HK-2 (cell line): ENCODE measurements around the gene CNDP1.
"Not testable (repeated sequence)": the region's sequence is repeated elsewhere in the genome, so short reads cannot be mapped to it uniquely, and the experiment has no call there.

Experiments used
- DNase-seq: peaks from one replicate; pipeline ENCODE4 v3.0.0-alpha.2; 2018; ENCODE audit not compliant: unreplicated experiment

Gene CNDP1

GRCh38 chr18:74534150-74534969, at the start of gene CNDP1:
Gene CNDP1 (plus strand): TSS chr18:74534500. CDS start chr18:74534668, 168 bp downstream.
- no peak for DNase-seq

- DNase-seq = no peak
These were observed 48.0 kb upstream of the CNDP1 start for GRCh38 chr18:74486119-74486849.

DNA sequence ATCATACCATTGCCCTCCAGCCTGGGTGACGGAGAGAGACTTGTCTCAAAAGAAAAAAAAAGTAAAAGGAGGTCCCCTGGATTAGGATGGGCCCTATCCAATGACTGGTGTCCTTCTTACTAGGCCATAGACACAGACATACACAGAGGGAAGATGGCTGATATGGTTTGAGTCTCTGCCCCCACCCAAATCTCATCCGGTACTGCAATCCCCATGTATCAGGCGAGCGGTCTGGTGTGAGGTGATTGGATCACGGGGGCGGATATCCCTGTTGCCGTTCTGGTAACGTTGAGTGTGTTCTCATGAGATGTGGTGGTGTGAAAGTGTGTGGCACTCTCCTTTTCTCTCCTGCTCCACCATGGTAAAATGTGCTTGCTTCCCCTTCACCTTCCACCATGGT, 45.9 kb upstream of the CNDP1 start:
- DNase-seq = no peak

DNA sequence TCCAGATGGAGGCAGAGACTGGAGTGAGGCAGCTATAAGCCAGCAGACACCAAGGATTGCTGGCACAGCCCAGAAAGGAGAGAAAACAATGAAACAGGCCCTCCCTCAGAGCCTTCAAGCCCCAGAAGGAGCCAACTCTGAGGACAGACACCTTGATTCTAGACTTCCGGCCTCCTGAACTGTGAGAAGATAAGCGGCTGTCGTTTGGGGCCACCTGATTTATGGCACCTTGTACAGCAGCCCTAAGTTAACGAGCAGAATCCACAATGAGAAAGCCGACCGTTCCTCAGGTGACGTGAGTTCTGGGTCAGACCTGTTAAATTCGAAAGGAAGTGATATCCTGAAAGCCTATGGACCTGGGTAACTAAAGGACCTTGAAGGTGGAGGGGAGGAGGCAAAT, 45.4 kb upstream of the CNDP1 start:
- no peak for DNase-seq

DNA sequence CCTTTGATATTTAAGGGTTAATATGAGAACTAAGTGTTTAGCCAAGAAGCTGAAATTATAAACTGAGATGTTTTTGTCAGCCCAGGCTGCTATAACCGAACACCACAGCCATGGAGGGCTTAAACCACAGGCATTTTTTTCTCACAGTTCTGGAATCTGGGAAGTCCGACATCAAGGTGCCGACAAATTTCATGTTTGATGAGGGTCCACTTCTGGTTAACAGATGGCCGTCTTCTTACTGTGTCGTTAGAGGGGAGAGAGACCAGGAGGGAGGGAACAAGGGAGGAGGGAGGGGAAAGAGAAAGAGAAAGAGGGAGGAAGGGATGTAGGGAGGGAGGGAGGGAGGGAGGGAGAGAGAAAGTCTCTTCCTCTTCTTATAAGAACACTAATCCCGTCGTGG, 44.6 kb upstream of the CNDP1 start:
- no peak for DNase-seq

GRCh38 chr18:74492259-74492658, 42.0 kb upstream of the CNDP1 start:
- DNase-seq = no peak

- peak; percentile 14 for DNase-seq
These were observed 40.6 kb upstream of the CNDP1 start for GRCh38 chr18:74493689-74494088.

GRCh38 chr18:74494514-74494913, 39.8 kb upstream of the CNDP1 start:
- DNase-seq = no peak

- peak; percentile 97 for DNase-seq
These were observed 38.5 kb upstream of the CNDP1 start, which contains the start of gene CNDP2 for GRCh38 chr18:74495581-74496507. Gene CNDP2 (plus strand): TSS chr18:74496363. CDS start chr18:74499974, 3,611 bp downstream.

GRCh38 chr18:74496508-74497323, 37.6 kb upstream of the CNDP1 start:
- DNase-seq = peak; percentile 48

- no peak for DNase-seq
These were observed 37.0 kb upstream of the CNDP1 start for GRCh38 chr18:74497324-74497676.

DNA sequence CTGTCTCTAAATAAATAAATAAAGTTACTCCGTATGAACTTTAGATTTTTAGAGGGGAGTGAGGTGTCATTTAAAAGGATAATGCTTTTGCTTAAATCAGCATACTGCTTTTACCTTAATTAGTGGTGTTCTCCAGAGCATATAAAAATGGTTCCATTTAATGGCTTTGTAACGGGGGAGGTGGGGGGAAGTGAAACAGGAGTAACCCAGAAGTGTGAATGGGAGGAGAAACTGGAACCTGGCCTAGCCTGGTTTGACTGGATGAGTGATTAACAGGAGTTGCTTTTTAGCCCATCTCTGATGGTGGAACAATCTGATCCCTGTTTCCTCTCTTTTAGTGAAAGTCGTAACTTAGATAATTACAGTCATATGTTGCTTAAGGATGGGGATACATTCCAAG, 36.5 kb upstream of the CNDP1 start:
- DNase-seq = no peak

DNA sequence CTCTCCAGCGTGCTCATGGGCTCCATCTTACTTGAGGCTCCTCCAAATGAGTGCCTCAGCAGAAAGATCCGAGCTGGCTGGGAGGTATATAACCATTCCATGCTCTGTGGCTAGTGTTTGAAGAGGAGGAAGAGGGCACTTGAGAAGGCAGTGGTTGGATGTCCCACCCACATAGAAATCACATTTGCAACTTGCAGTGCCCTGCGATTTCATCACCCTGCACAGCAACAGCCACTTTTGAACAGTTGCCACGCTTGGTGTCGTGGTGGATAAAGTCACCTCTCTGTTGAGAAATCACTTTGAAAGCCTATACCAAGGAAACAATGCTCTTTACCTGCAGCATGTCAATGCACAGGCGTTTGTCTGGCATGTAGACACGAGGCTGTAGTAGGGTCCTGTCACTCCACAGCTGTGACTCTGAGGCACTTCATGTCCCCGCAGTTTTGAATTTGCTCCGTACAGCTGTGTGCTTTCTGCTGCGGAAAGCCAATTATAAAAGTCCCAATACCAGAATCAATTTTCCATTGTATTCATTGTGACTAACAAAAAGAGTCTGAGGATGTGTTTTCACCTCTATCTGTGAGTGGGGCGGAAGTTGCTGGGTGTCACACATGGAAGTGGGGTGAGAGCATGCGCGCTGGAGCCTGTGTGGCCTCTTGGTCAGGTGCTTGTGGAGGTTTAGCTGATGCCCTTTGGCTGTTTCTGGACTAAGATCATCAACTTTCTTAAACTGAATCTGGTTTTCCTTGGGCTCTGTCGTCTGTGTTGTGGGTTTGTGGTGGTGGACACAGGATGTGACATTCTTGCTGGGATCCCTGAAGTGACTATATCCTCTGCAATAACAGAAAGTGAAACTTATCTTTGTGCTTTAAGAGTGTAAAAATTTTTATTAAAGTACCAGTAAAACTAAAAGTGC, 35.3 kb upstream of the CNDP1 start:
- peak; percentile 58 for DNase-seq

DNA sequence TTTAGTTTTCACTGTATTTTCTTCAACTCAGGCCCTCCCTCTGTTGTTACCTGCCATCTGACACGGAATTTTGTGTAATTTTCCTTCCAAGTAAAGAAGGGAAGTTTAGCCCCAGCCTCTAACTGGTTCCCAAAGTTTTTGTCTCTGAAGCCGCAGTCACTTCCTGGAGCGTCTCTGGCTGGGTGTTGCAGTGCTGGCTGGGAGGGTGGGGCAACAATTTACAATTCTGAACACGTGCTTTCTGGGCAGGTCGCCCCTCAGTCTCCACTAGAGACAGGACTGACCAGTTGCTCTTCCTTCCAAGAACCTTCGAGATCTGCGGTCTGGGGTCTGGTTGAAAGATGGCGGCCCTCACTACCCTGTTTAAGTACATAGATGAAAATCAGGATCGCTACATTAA, 34.7 kb upstream of the CNDP1 start:
- peak; percentile 28 for DNase-seq

DNA sequence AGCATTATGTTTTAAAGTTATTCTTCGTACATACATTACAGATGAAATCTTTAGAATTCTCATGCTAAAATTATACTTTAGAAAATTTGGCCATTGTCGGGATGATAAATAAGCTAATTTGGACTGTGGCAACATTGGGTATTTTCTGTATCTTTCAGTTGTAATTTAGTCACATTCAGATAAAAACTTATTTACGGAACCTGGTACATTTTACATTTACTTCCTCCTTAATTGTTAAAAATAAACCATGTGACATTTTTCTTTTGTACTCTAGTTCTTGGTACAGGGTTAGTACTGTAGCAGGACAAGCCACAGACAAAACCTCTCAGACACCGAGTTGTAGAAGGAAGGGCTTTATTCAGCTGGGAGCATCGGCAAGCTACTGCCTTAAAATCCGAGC, 33.9 kb upstream of the CNDP1 start:
- no peak for DNase-seq

DNA sequence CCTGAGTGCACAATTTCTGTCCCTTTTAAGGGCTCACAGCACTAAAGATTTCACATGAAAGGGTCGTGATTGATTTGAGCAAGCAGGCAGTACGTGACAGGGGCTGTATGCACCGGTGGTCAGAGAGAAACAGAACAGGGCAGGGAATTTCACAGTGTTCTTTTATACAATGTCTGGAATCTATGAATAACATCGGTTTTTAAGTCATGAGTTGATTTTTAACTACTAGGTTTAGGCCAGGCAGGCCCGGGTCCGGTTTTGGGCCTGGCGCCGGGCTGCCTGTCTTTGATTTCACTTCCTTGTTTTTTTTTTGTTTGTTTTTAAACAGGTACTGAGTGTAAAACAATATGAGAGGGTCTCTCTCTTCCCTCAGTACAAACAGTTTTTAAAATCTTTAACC, 33.5 kb upstream of the CNDP1 start:
- DNase-seq = not testable (repeated sequence)

DNA sequence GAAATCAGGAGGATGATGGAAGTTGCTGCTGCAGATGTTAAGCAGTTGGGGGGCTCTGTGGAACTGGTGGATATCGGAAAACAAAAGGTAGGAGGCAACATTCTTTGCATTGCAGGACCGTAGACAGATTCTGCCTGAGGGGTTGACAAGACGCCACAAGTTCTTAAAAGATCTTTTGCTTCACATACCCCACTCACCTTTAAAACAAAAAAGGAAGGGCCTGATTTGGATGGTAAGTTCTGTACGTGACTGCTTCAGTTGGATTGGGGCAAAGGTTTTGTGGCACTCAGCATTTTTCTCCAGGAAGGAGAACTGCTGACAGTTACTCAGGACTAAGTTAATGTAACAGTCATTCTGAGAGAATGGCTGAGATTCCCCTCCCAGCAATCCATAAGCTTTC, 32.9 kb upstream of the CNDP1 start:
- DNase-seq = no peak

- DNase-seq = no peak
These were observed 31.2 kb upstream of the CNDP1 start for GRCh38 chr18:74503137-74503536.

DNA sequence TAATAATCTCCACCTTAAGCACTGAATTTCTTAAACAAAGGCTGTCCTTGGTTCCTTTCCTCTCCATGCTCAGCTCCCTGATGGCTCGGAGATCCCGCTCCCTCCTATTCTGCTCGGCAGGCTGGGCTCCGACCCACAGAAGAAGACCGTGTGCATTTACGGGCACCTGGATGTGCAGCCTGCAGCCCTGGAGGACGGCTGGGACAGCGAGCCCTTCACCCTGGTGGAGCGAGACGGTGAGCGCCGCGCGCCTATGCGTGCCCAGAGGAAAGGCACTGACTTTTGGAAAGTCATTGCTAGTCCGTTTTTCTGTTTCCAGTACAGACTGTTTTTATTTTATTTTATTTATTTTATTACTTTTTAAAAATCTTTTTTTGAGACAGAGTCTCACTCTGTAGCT, 28.5 kb upstream of the CNDP1 start:
- DNase-seq = no peak

DNA sequence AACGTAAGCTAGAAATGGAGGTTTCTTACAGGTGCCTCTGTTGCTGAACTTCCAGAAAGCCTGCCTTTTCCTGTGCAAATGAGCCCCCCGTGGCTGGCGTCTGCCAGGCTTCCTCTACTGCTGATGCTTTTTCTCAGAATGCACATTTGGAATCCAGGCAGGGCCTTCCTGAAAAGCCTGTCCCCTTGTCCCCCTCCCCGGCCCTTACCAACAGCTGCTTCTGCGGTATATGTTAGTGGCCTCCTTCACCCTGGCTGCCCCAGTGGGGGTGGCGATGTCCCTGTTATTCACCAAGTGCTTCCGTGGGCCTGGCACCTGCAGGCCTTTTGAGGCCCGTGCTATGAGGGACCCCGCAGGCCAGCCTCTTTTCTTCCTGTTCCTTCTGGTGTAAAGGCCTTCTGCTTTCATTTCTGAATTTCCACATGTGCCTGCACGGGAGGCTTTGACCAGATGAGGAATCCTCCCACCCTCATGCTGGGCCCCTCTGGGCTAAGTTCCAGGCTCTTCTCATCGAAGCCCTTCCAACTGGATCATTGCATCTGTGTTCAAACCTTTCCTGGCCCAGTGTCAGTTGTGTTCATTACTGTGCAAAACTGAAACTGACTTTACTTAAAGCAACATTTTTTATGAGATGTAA, 27.7 kb upstream of the CNDP1 start:
- DNase-seq = no peak
